HuH-7.5 (cell line): Measurements from ENCODE around the gene IGFBP4.

ENCODE experiments used
- DNase-seq: peaks from one replicate; pipeline ENCODE4 v3.0.0; 2011; ENCODE audit warnings: low spot score

IGFBP4 gene

GRCh38 chr17:40471846-40472732 is 28.8 kb downstream of the IGFBP4 start:
- DNase-seq: no peak

GRCh38 chr17:40472733-40473452 is 29.6 kb downstream of the IGFBP4 start:
- DNase-seq: no peak

GRCh38 chr17:40473573-40474365 is 30.5 kb downstream of the IGFBP4 start:
- DNase-seq: no peak

- DNase-seq: no peak
Measured at GRCh38 chr17:40474419-40475002, 31.3 kb downstream of the IGFBP4 start.

GRCh38 chr17:40475234-40475908 is 32.1 kb downstream of the IGFBP4 start:
- DNase-seq: no peak

GRCh38 chr17:40477796-40478195 is 34.5 kb downstream of the IGFBP4 start:
- DNase-seq: no peak

- DNase-seq: no peak
Measured at GRCh38 chr17:40478486-40478885, 35.2 kb downstream of the IGFBP4 start.

- no peak for DNase-seq
Measured at GRCh38 chr17:40479754-40480480, 36.7 kb downstream of the IGFBP4 start.

- no peak for DNase-seq
Measured at GRCh38 chr17:40480501-40481003, 37.3 kb downstream of the IGFBP4 start.

GRCh38 chr17:40481106-40481505 is 37.9 kb downstream of the IGFBP4 start:
- DNase-seq: no peak

- no peak for DNase-seq
Measured at GRCh38 chr17:40482722-40483121, 39.5 kb downstream of the IGFBP4 start.

- DNase-seq: no peak
Measured at GRCh38 chr17:40483679-40484078, 40.4 kb downstream of the IGFBP4 start.

GRCh38 chr17:40484285-40484972 is 41.2 kb downstream of the IGFBP4 start:
- DNase-seq: no peak

GRCh38 chr17:40484973-40485530 is 41.8 kb downstream of the IGFBP4 start:
- DNase-seq: no peak

- DNase-seq: no peak
Measured at GRCh38 chr17:40485851-40486521, 42.7 kb downstream of the IGFBP4 start.

- no peak for DNase-seq
Measured at GRCh38 chr17:40486522-40487370, 43.5 kb downstream of the IGFBP4 start.

GRCh38 chr17:40487371-40488020 is 44.2 kb downstream of the IGFBP4 start:
- no peak for DNase-seq
